GM21515 (cell line): ENCODE results near the gene CCDC137.

Source experiments
- ATAC-seq: cut with Tn5 transposase; IDR thresholded peaks from one replicate; pipeline ENCODE4 v1.9.1; 2021; ENCODE audit not compliant: unreplicated experiment

Gene CCDC137

GRCh38 chr17:81682565-81683207 is 16.1 kb downstream of the CCDC137 start:
- ATAC-seq = no peak

- peak; percentile 8 for ATAC-seq
Measured at GRCh38 chr17:81683208-81683583, 16.7 kb downstream of the CCDC137 start.

- peak; percentile 85 for ATAC-seq
Measured at GRCh38 chr17:81683584-81684441, 17.3 kb downstream of the CCDC137 start, which contains the start of the genes ARL16 and HGS. Gene ARL16, minus strand, starts transcription at chr17:81683797. Its CDS starts 44 bp downstream, at chr17:81683753. Gene HGS, plus strand, starts transcription at chr17:81684011. Its CDS starts 56 bp downstream, at chr17:81684067.

GRCh38 chr17:81684442-81684911 is 17.9 kb downstream of the CCDC137 start:
- no peak for ATAC-seq

DNA sequence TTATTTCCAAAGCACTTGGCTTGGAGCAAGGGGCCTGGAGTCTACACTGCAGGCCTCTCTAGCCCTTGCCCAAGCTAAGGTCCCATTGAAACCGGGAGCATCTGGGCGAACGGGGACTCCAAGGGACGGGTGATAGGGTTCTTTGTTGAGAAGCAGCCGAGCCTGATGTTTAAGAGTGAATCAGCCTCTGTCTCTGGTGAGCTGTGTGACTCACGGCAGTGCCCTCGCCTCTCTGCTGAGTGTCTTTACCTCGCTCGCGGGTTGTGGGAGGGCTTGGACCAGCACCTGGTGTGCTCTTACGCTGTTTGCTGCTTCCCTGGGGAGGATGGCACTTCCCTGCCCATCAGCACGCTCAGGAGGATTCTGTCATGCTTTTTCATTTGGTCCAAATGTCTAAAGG is 18.6 kb downstream of the CCDC137 start:
- ATAC-seq = no peak

GRCh38 chr17:81686614-81687013 is 20.1 kb downstream of the CCDC137 start:
- ATAC-seq = no peak

GRCh38 chr17:81687770-81688541 is 21.4 kb downstream of the CCDC137 start:
- no peak for ATAC-seq

GRCh38 chr17:81688616-81689015 is 22.1 kb downstream of the CCDC137 start:
- no peak for ATAC-seq

GRCh38 chr17:81690066-81690465 is 23.5 kb downstream of the CCDC137 start:
- ATAC-seq = no peak

DNA sequence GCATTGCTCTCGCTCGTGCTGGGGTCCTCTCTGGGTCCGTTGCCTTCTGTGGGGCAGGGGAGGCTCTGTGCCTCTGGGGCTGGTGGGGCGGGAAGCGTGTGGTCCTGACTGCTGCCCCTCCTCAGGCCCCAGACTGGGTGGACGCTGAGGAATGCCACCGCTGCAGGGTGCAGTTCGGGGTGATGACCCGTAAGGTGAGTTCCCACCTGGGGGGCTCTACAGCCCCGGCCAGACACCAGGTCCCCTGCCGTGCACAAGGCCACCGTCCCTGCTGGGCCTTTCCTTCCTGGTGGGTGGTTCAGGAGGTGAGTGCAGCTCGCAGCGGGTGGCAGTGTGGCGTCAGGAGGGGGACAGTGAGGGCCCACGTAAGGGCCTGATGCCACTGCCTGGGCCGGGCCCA is 24.0 kb downstream of the CCDC137 start:
- no peak for ATAC-seq

- no peak for ATAC-seq
Measured at GRCh38 chr17:81691196-81691595, 24.7 kb downstream of the CCDC137 start.

- ATAC-seq = no peak
Measured at GRCh38 chr17:81691608-81692007, 25.1 kb downstream of the CCDC137 start.

DNA sequence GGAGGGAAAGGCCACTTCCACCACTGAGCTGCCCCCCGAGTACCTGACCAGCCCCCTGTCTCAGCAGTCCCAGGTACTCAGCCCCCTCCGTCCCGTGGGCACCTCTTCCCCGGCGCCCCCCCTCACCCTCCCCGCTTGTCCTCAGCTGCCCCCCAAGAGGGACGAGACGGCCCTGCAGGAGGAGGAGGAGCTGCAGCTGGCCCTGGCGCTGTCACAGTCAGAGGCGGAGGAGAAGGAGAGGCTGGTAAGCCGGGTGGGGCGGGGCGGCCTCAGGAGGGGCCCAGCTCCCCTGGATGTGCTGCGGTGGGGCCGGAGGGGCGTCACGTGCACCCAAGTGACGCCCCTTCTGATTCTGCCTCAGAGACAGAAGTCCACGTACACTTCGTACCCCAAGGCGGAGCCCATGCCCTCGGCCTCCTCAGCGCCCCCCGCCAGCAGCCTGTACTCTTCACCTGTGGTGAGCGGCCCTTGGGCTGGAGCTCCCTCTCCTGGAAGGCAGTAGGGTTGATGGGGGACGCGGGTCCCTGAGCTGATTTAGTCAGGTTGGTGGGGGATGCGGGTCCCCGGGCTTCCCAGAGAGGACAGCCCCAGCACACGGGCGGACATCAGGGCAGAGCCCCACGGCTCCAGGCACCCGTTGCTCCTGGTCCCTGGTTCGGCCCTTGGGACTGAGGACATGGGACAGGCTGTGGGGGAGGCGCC is 27.1 kb downstream of the CCDC137 start:
- ATAC-seq = no peak

GRCh38 chr17:81694810-81695209 is 28.3 kb downstream of the CCDC137 start:
- ATAC-seq = no peak

GRCh38 chr17:81695211-81695610 is 28.7 kb downstream of the CCDC137 start:
- no peak for ATAC-seq

GRCh38 chr17:81695801-81696200 is 29.3 kb downstream of the CCDC137 start:
- ATAC-seq = no peak

DNA sequence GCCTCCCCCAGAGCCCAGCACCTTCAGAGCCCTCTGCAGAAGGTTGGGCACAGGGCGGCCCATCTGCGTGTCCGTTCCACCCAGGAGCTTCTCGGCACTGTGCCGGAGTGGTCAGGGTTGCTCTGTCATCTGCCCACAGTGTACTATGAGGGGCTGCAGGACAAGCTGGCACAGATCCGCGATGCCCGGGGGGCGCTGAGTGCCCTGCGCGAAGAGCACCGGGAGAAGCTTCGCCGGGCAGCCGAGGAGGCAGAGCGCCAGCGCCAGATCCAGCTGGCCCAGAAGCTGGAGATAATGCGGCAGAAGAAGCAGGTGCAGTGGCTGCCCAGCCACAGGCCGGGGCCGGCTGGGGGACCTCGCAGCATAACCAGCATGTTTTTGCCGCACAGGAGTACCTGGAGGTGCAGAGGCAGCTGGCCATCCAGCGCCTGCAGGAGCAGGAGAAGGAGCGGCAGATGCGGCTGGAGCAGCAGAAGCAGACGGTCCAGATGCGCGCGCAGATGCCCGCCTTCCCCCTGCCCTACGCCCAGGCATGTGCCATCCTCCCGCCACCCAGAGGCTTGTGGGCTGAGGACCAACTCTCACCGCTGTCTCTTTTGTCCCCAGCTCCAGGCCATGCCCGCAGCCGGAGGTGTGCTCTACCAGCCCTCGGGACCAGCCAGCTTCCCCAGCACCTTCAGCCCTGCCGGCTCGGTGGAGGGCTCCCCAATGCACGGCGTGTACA is 29.8 kb downstream of the CCDC137 start:
- ATAC-seq = no peak

GRCh38 chr17:81697261-81698044 is 30.9 kb downstream of the CCDC137 start:
- ATAC-seq = no peak
